EH (cell line): Measurements from ENCODE around the gene KLHDC7A.

Source experiments
- DNase-seq: peaks from one replicate; pipeline ENCODE4 v3.0.0-alpha.2; 2015; ENCODE audit warnings: low read depth

The KLHDC7A gene

GRCh38 chr1:18508084-18508483 lies 27.4 kb downstream of the KLHDC7A start:
- no peak for DNase-seq

DNA sequence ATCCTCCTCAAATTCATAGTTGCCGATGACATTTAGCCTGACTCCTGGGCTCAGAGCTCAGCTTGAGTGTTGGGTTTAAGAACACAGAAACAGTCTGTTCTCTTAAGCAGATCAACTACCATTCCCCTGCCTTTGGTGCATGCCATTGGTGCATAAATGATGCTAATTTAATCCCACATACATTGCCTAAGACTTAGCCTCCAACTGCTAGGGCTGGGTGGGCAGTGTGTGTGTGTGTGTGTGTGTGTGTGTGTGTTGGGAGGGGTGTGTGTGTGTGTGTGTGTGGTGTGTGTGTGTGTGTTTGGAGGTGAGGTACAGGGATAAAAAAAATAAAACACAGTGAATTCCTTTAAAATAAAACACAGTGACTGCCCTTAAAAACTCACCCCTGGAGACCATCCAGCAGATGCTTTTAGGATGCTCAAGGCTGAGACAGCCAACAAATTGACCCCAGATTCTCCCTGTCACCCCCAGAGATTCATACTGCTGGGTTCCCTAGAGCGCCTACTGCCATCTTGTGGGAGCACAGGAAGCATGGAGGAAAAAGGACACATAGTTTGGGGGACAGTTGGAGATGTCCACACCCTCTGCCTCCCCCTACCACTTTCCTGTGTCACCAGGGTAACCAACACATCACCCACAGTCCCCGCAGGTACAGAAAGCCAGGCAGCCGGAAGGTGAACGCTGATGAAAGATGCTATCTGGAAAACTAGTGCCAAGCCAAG lies 30.6 kb downstream of the KLHDC7A start:
- DNase-seq: no peak

- no peak for DNase-seq
Observed at GRCh38 chr1:18511874-18512150, 31.1 kb downstream of the KLHDC7A start.

- no peak for DNase-seq
Observed at GRCh38 chr1:18512883-18513282, 32.2 kb downstream of the KLHDC7A start.

- DNase-seq: no peak
Observed at GRCh38 chr1:18513995-18514394, 33.3 kb downstream of the KLHDC7A start.

DNA sequence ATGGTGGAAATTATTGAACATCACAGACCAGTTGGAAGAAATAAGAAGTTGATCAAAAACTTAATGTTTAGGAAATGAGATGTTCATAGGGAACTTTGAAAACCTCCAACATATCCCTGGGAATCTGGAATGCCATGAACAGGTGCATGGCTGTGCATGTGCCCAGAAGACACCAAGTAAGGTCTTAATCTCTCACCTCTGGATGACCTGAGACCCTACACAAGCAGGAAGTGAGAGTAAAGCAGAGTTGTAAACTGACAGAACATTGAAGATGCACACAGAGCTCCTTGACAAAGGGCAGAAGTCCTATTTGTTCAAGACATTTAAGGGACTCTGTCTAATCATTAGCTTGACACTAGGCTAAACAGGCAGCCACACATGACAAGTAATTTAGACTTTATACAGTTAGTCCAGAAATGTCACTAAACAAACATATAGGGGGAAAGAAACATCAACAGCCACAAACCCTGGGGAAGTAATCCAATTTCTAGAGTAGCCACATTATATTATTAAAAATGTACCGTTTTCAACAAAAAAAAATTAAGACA lies 34.5 kb downstream of the KLHDC7A start:
- DNase-seq: no peak

- DNase-seq: no peak
Observed at GRCh38 chr1:18516473-18516872, 35.7 kb downstream of the KLHDC7A start.

GRCh38 chr1:18526436-18527275 lies 45.9 kb downstream of the KLHDC7A start:
- DNase-seq: no peak

DNA sequence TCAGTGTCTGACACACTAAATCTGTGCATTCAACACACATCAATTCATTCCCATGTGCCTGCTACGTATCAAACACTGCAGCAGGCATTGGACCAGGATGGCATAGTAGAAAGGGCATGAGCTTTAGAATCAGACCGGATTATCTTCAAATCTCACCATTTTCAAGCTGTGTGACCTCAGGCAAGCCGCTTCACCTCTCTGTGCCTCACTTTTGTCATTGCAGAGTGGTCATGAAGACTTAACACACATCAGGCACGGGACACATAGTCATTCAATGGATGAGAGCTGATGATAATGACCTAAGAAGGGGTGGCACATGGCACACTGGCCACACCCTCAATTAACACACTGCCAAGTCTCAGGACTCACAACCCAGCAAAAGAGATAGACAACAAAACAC lies 46.8 kb downstream of the KLHDC7A start:
- no peak for DNase-seq

GRCh38 chr1:18527921-18528320 lies 47.2 kb downstream of the KLHDC7A start:
- no peak for DNase-seq

- DNase-seq: no peak
Observed at GRCh38 chr1:18528616-18529015, 47.9 kb downstream of the KLHDC7A start.

GRCh38 chr1:18529714-18530113 lies 49.0 kb downstream of the KLHDC7A start:
- DNase-seq: no peak

DNA sequence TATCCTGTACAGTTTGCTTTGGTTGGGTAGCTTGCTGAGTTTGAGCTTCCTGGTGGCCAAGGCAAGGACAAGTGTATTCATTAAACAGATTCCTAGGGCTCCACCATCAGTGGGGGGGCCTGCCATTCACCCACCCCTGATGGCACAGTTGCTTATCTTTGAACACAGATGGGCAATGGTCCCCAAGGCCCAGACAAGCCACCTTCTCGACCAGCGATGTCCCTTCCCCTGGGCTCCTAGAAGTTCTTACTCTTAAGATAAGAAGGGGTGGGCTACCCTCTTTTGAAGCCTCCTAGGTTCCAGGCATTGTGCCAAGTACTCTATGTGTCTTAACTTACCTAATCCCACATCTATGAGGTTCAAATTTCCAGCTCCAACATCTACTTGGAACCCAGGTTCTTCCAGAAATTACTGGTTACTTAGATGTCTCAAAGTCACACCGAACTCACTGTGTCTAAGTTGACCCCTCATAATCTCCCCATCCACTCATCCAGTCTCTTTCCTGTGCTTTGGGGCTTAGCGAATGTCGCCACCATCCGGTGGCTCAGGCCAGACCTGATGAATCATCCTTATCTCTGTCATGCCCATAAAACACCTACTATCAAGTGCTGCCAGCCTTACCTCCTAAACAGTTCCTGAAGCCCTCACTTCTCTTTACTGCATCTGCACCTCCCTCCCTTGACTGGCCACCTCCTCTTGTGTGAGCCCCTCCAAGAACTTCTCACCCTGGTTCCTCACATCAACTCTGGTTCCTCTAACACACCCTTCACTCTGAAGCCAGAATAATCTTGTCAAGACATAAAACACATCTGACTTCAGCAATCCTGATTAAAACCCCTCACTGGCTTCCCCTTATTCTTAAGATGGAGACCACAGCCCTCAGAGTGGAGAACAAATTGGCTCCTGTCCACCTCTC lies 50.1 kb downstream of the KLHDC7A start:
- no peak for DNase-seq

GRCh38 chr1:18531503-18531845 lies 50.7 kb downstream of the KLHDC7A start:
- DNase-seq: no peak

- DNase-seq: no peak
Observed at GRCh38 chr1:18532390-18533170, 51.9 kb downstream of the KLHDC7A start.

GRCh38 chr1:18533259-18533658 lies 52.5 kb downstream of the KLHDC7A start:
- DNase-seq: no peak

- DNase-seq: no peak
Observed at GRCh38 chr1:18534810-18535205, 54.1 kb downstream of the KLHDC7A start.
